Measurements from ENCODE around the gene NUAK2. TPM values are rescaled to one million over a fixed set of nuclear protein-coding genes. Genes with fewer than 3 reads are reported as not detected.

NUAK2 gene
- total RNA-seq, 1 experiment from 2014 or later = 25.7 TPM

GRCh38 chr1:205270764-205271163 lies 50.8 kb downstream of the NUAK2 start:
- POLR2A ChIA-PET = interaction anchor here (1.0 kb wide), 1 partner anchor 54 kb away, joined by 6 read pairs; no protein-coding TSS in a partner anchor
- intact Hi-C loops (cut with micrococcal nuclease; ENCODE audit: unreplicated experiment) = loop anchor here (10.0 kb wide), 1 partner anchor 214 kb away; no protein-coding TSS in a partner anchor

GRCh38 chr1:205270271-205270670 lies 51.3 kb downstream of the NUAK2 start:
- Mint-ChIP-seq H3K4me1 (ENCODE audit: low read depth, unreplicated experiment) (peaks cover 17% of the 10 kb centered on the region), H3K9me3 (ENCODE audit: unreplicated experiment) (no peaks in the 10 kb centered on the region), H3K36me3 (ENCODE audit: insufficient read depth, unreplicated experiment) (no peaks in the 10 kb centered on the region), H3K27ac (ENCODE audit: unreplicated experiment) (no peak overlapping the region), H3K27me3 (ENCODE audit: insufficient read depth, unreplicated experiment) (no peaks in the 10 kb centered on the region), H3K4me3 (ENCODE audit: unreplicated experiment) (no peak overlapping the region)
- H3K36me3 ChIP-seq (ENCODE audit: control insufficient read depth, insufficient read depth, low read length) = no peaks in the 10 kb centered on the region
- intact Hi-C loops (cut with micrococcal nuclease; ENCODE audit: unreplicated experiment) = loop anchor here (10.0 kb wide), 1 partner anchor 215 kb away; no protein-coding TSS in a partner anchor
- DNase-seq = no peak
- POLR2A ChIA-PET = interaction anchor here (1.0 kb wide), 1 partner anchor 55 kb away, joined by 6 read pairs; no protein-coding TSS in a partner anchor
- BruUV-seq (replicated peaks) = no TSS peak
- no peak for TF ChIP-seq CTCF (IDR thresholded peaks at IDR 0.05; ENCODE audit: insufficient read depth in 1 of 2, low read depth in 1 of 2, low read length in 1 of 2, severe bottlenecking in 1 of 2, unreplicated experiment in 1 of 2)
- peaks cover 32% of the 10 kb centered on the region for H3K4me1 ChIP-seq
- CTCF ChIA-PET = interaction anchor here (1.0 to 5.7 kb wide), 7 partner anchors 14 to 84 kb away, joined by 3 to 341 read pairs (median 7); partner anchors contain the start of gene NUAK2
- H3K27me3 ChIP-seq (replicated peaks; ENCODE audit: control insufficient read depth, insufficient read depth, low read length) = no peaks in the 10 kb centered on the region
- H3K4me3 ChIP-seq (ENCODE audit: low read depth, low read length) = no peak overlapping the region
- H3K9me3 ChIP-seq = no peaks in the 10 kb centered on the region

More at GRCh38 chr1:205270764-205271163, 50.8 kb downstream of the NUAK2 start:
- H3K27ac Mint-ChIP-seq (ENCODE audit: unreplicated experiment) = peak overlapping the region; percentile 20
- H3K9me3 ChIP-seq = no peaks in the 10 kb centered on the region
- peaks cover 34% of the 10 kb centered on the region for H3K4me1 ChIP-seq
- H3K27me3 Mint-ChIP-seq (ENCODE audit: insufficient read depth, unreplicated experiment) = no peaks in the 10 kb centered on the region
- H3K4me3 ChIP-seq (ENCODE audit: low read depth, low read length) = no peak overlapping the region
- no peaks in the 10 kb centered on the region for H3K27me3 ChIP-seq (replicated peaks; ENCODE audit: control insufficient read depth, insufficient read depth, low read length)
- no TSS peak for BruUV-seq (replicated peaks)
- H3K36me3 ChIP-seq (ENCODE audit: control insufficient read depth, insufficient read depth, low read length) = no peaks in the 10 kb centered on the region
- DNase-seq = no peak
- H3K9me3 Mint-ChIP-seq (ENCODE audit: unreplicated experiment) = no peaks in the 10 kb centered on the region
- CTCF ChIA-PET = interaction anchor here (0.7 to 5.7 kb wide), 12 partner anchors 14 to 215 kb away, joined by 3 to 341 read pairs (median 4); partner anchors contain the start of gene NUAK2
- no peak overlapping the region for H3K4me3 Mint-ChIP-seq (ENCODE audit: unreplicated experiment)
- TF ChIP-seq CTCF (IDR thresholded peaks at IDR 0.05; ENCODE audit: insufficient read depth in 1 of 2, low read depth in 1 of 2, low read length in 1 of 2, severe bottlenecking in 1 of 2, unreplicated experiment in 1 of 2) = no peak
- no peaks in the 10 kb centered on the region for H3K36me3 Mint-ChIP-seq (ENCODE audit: insufficient read depth, unreplicated experiment)
- H3K4me1 Mint-ChIP-seq (ENCODE audit: low read depth, unreplicated experiment) = peaks cover 17% of the 10 kb centered on the region

GRCh38 chr1:205269711-205270110 lies 51.8 kb downstream of the NUAK2 start:
- Mint-ChIP-seq H3K36me3 (ENCODE audit: insufficient read depth, unreplicated experiment) (no peaks in the 10 kb centered on the region), H3K4me1 (ENCODE audit: low read depth, unreplicated experiment) (peaks cover 17% of the 10 kb centered on the region), H3K27ac (ENCODE audit: unreplicated experiment) (no peak overlapping the region), H3K27me3 (ENCODE audit: insufficient read depth, unreplicated experiment) (no peaks in the 10 kb centered on the region), H3K9me3 (ENCODE audit: unreplicated experiment) (no peaks in the 10 kb centered on the region), H3K4me3 (ENCODE audit: unreplicated experiment) (no peak overlapping the region)
- TF ChIP-seq CTCF (IDR thresholded peaks at IDR 0.05; ENCODE audit: insufficient read depth in 1 of 2, low read depth in 1 of 2, low read length in 1 of 2, severe bottlenecking in 1 of 2, unreplicated experiment in 1 of 2) = no peak
- no peak for DNase-seq
- H3K4me3 ChIP-seq (ENCODE audit: low read depth, low read length) = no peak overlapping the region
- peaks cover 27% of the 10 kb centered on the region for H3K4me1 ChIP-seq
- no peaks in the 10 kb centered on the region for H3K9me3 ChIP-seq
- ChIA-PET POLR2A (no interaction called here), CTCF (interaction anchor here (1.1 kb wide), 1 partner anchor 85 kb away, joined by 4 read pairs; no protein-coding TSS in a partner anchor)
- no TSS peak for BruUV-seq (replicated peaks)
- no peaks in the 10 kb centered on the region for H3K27me3 ChIP-seq (replicated peaks; ENCODE audit: control insufficient read depth, insufficient read depth, low read length)
- intact Hi-C loops (cut with micrococcal nuclease; ENCODE audit: unreplicated experiment) = loop anchor here (10.0 kb wide), 1 partner anchor 215 kb away; no protein-coding TSS in a partner anchor
- H3K36me3 ChIP-seq (ENCODE audit: control insufficient read depth, insufficient read depth, low read length) = no peaks in the 10 kb centered on the region
